SW480 (cell line): ENCODE measurements around the gene RSKR.
"Not testable (repeated sequence)": the region's sequence is repeated elsewhere in the genome, so short reads cannot be mapped to it uniquely, and the experiment has no call there.

Source experiments
- DNase-seq: peaks from one replicate; pipeline ENCODE4 v3.0.0-alpha.2; 2016; ENCODE audit warnings: low spot score

The RSKR gene

DNA sequence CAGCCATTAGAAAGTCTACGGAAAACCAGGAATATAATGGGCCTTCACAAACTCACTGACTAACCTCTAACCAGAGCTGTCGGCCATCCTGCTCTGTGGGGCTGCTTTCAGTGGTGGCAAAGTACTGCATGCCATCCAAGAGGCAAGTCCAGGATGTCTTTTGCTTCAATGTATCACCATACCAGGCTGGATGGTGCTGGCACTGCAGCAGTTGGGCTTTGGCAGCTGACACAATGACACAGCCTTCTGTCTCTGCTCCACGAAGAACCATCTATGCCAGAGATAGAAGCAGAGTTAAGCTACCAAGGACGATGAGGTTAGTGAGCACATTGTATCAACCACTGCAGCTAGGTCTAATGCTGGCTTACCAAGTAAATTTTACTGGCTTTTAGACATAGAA, 9.7 kb upstream of the RSKR start:
- DNase-seq: no peak

GRCh38 chr17:28622186-28622585, 8.2 kb upstream of the RSKR start:
- DNase-seq: no peak

DNA sequence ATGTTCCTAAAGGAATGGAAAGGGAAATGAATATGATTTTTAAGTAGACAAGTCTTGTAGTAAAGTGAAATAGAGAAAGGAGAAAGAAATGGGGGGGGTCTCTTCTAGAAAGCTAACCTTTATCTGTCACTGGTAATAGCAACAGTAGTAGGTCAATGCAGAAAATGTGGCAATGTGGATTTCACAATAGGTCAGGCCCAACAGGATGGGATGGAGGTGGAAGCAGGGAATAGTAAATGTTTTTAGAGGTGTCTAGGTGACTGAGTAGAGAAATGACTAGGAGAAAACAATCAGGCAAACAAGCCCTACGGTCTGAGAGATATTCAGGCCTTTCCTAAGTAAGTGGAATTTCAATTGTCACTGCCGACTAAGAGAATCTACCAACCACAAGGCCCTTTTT, 6.0 kb upstream of the RSKR start:
- no peak for DNase-seq

- DNase-seq: no peak
Observed at GRCh38 chr17:28618464-28618863, 4.5 kb upstream of the RSKR start.

GRCh38 chr17:28616281-28616680, 2.3 kb upstream of the RSKR start:
- no peak for DNase-seq

GRCh38 chr17:28615260-28615940, 1.4 kb upstream of the RSKR start:
- DNase-seq: no peak

- peak; percentile 25 for DNase-seq
Observed at GRCh38 chr17:28612936-28613872, 781 bp downstream of the RSKR start.

GRCh38 chr17:28612531-28612930, 1.5 kb downstream of the RSKR start:
- no peak for DNase-seq

- DNase-seq: no peak
Observed at GRCh38 chr17:28610376-28610775, 3.6 kb downstream of the RSKR start.

DNA sequence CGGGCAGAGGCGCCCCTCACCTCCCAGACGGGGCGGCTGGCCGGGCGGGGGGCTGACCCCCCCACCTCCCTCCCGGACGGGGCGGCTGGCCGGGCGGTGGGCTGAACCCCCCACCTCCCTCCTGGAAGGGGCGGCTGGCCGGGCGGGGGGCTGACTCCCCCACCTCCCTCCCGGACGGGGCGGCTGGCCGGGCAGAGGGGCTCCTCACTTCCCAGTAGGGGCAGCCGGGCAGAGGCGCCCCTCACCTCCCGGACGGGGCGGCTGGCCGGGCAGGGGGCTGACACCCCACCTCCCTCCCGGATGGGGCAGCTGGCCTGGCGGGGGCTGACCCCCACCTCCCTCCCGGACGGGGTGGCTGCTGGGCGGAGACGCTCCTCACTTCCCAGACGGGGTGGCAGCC, 10.0 kb downstream of the RSKR start:
- DNase-seq: not testable (repeated sequence)

GRCh38 chr17:28599311-28600184, 14.4 kb downstream of the RSKR start:
- DNase-seq: peak; percentile 80

DNA sequence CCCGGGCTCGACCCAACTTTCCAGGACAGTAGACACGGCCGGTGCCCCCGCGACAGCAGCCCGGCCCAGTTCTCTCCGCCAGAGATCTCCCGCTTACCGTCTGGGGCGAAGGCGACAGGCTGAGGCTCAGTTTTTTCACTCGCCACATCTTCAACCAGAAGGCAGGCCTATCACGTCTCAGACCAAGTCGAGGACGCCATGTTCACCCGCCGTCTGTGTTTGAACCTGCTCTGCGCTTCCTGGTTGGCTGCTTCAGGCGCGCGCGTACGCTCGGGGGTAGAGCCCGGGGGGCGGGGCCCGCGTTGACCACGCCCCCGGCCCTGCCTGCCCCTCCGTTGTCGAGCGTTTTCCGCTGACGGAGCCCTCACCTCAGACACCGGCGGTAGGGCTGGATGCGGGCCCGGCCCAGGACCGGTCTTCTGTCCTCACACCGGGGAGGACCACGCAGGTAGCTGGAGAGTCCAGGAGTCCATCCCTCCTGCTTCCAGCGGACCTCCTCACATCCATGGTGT, 15.1 kb downstream of the RSKR start, which contains the start of gene SPAG5:
TSS of gene SPAG5 (minus strand) at position 227 of the 512 bp plus-strand sequence. CDS start at position 148, 79 bp downstream.
- DNase-seq: peak; percentile 92

- no peak for DNase-seq
Observed at GRCh38 chr17:28598389-28598788, 15.6 kb downstream of the RSKR start.

DNA sequence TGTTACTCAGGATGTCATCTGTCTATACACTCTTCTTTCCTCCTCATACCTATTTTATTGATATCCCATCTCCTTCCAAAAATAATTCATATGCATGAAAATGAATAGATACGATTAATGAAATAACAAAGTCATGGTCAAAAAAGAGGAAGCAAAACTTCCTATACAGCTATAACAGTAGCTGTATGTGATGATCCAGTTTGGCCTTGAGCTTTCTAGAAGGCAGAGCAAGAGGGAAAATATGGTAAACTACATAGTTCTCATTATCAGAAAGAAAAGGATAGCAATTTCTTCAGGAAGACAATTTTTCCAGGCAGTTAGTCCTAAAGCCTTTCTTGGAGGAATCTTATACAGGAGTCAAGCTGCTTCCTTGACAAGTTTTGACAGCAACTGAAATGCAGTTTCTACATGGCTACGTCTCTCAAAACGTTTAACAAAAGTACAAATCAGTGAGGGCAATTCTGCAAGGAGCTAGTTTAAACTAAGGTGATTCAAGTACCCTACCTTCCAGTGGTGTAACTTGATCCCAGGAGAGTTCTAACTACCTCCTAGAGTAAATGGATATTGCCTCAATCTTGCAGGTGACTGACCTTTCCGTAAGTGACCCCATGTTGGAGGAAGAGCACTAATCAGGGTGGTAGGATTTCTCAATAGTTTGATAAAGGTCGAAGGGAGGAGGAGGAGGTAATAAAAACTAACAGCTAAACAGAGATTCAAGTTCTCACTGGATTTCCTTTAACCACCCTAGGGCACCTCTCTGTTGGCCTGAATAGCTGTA, 16.2 kb downstream of the RSKR start:
- DNase-seq: no peak

DNA sequence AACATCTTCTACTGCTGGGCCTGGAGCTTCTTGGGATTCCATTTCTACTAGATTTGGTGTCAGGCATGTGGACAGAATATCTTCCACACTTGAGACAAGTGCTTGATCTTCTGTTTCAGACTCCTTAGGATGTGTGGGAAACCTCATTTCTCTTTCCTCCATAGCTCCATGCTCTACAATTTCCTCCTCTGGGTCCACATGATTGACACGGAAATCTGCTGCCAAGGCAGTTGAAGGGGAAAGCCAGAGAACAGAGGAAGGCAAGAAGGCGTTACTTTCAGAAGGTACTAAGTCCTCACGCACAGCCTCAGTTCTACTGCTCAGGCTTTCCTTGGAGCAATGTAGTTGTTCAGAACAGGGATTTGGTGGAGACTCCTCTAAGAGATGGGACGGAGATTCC, 21.7 kb downstream of the RSKR start:
- DNase-seq: no peak

DNA sequence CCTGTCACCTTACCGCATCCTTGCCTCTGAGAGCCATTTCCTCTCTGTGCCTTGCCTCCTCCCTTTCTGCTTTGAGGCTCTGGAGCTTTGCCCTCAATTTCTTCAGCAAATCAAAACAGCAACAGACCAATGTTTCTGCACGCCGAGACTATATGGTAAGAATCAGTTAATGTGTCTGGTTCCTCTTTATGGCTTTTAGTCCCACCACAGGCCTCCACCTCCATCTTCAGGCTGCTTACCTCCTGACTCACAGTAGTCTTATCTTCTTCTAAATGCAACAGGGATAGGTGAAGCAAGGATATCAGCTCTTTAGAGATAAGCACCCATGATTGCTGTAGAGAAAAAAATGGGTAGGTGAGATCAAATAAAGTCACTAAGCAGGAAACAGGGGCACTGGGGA, 28.1 kb downstream of the RSKR start:
- DNase-seq: no peak

GRCh38 chr17:28584434-28584833, 29.6 kb downstream of the RSKR start:
- DNase-seq: no peak

DNA sequence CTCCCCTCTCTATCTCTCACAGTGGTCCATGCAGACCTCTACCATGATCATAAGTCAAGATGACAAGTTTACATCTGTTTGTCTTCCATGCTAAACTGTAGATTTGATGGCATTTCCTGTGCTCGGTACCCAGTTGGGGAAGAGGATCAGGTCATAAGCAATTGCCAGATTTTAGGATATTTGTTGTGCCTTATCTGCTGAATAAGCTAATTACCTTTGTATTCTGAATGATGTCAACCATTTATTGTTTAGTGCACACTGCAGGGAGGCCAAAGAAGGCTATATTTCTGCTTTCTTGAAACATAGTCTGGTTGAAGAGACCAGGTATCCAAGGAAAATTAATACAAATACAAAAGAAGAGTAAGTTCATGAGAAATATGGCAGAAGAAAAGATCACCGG, 31.5 kb downstream of the RSKR start:
- DNase-seq: no peak

DNA sequence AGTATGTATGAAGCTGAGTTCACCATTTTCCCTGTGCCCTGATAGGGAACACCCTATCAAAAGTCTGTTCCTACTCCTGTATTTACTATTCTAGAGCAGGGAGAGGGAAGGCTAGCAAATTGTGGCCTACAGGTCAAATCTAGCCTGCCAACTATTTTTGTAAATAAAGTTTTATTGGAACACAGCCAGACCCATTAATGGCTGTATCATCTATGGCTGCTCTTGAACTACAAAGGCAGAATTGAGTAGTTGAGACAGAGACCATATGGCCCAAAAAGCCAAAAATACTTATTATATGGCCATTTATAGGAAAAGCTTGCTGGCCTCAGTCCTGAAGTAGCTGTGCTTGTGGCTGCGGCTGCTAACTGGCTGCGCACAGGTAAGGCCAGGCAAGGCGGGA, 33.0 kb downstream of the RSKR start:
- DNase-seq: no peak

DNA sequence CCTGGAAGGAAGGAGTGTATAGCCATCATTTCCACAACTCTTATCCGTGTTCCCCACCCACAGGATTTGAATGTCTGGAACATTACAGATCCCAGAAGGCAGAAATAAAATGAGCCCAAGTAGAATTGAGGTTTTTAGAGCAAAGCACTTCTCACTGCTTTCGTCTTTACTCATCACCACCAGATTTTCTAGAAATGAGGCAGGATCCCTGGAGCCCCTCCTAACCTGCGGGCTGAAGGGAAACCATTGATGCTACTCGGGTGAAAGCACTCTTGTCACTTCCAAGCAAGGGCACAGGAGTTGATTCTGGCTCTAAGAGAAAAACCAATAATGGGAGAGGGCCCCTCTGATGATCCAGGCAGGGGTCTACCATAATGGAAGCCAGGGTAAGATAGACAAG, 34.5 kb downstream of the RSKR start:
- no peak for DNase-seq
